ENCODE results near the gene NOTUM.
"Not testable (repeated sequence)": the region's sequence is repeated elsewhere in the genome, so short reads cannot be mapped to it uniquely, and the experiment has no call there.

Gene NOTUM

GRCh38 chr17:81920612-81921536, 40.1 kb downstream of the NOTUM start:
- Histone ChIP-seq H4K8ac (ENCODE audit: low read depth, low read length) (peak overlapping the region; percentile 19), H3K36me3 (replicated peaks in 1 of 2; ENCODE audit: control insufficient read depth in 2 of 2, insufficient read depth in 2 of 2, low read length in 2 of 2) (peaks cover 17 to 40% of the 10 kb centered on the region in 2 donors), H2BK15ac (ENCODE audit: low read length) (no peak overlapping the region), H3K23ac (ENCODE audit: low read depth, low read length, poor library complexity) (peak overlapping the region; percentile 60), H3K4me3 (ENCODE audit: low read length in 2 of 2) (no peak overlapping the region), H2AK5ac (ENCODE audit: low read depth, low read length) (no peak overlapping the region), H3K4ac (ENCODE audit: low read length) (no peak overlapping the region), H3K9me3 (replicated peaks in 1 of 2; ENCODE audit: control insufficient read depth in 2 of 2, insufficient read depth in 1 of 2, low read depth in 1 of 2, low read length in 2 of 2) (peaks cover 0 to 3% of the 10 kb centered on the region in 2 donors), H3K27me3 (ENCODE audit: control insufficient read depth in 3 of 3, insufficient read depth in 3 of 3, low read depth in 1 of 3, low read length in 3 of 3) (no peaks in the 10 kb centered on the region), H2BK12ac (ENCODE audit: low read length) (no peak overlapping the region), H2AFZ (ENCODE audit: low read length) (no peak overlapping the region), H4K91ac (ENCODE audit: low read depth, low read length, poor library complexity) (no peak overlapping the region), H3K14ac (ENCODE audit: low read length) (no peak overlapping the region), H3K9ac (ENCODE audit: low read depth, low read length, poor library complexity) (no peak overlapping the region), H3K27ac (replicated peaks; ENCODE audit: low read length) (no peak overlapping the region), H3K4me2 (ENCODE audit: insufficient read depth, low read length, poor library complexity, severe bottlenecking) (no peak overlapping the region), H3K18ac (ENCODE audit: low read length) (no peak overlapping the region), H2BK120ac (ENCODE audit: low read depth, low read length) (no peak overlapping the region), H3K79me1 (ENCODE audit: low read depth, low read length) (peaks cover 42% of the 10 kb centered on the region), H2BK5ac (ENCODE audit: low read length) (no peak overlapping the region), H3K4me1 (ENCODE audit: control insufficient read depth in 2 of 2, insufficient read depth in 1 of 2, low read depth in 1 of 2, low read length in 2 of 2) (peaks cover 17 to 25% of the 10 kb centered on the region in 2 donors)
- WGBS, 2 donors (ENCODE audit: extremely low coverage in 2 of 2, insufficient read length in 2 of 2, insufficient replicate concordance in 1 of 2), result no CpG with 5 or more reads among the region's 33 CpGs
- DNase-seq (ENCODE audit: low spot score), result no peak

GRCh38 chr17:81918832-81919545, 42.0 kb downstream of the NOTUM start:
- H3K79me1 ChIP-seq (ENCODE audit: low read depth, low read length), result peaks cover 34% of the 10 kb centered on the region
- H3K4me3 ChIP-seq (ENCODE audit: low read length in 2 of 2), result no peak overlapping the region
- no peak for DNase-seq (ENCODE audit: low spot score)
- H4K91ac ChIP-seq (ENCODE audit: low read depth, low read length, poor library complexity), result no peak overlapping the region
- H3K4ac ChIP-seq (ENCODE audit: low read length), result no peak overlapping the region
- no peak overlapping the region for H3K9ac ChIP-seq (ENCODE audit: low read depth, low read length, poor library complexity)
- no peak overlapping the region for H2BK15ac ChIP-seq (ENCODE audit: low read length)
- WGBS, 2 donors (ENCODE audit: extremely low coverage in 2 of 2, insufficient read length in 2 of 2, insufficient replicate concordance in 1 of 2), result no CpG with 5 or more reads among the region's 15 CpGs
- no peak overlapping the region for H3K23ac ChIP-seq (ENCODE audit: low read depth, low read length, poor library complexity)
- H3K9me3 ChIP-seq (replicated peaks in 1 of 2; ENCODE audit: control insufficient read depth in 2 of 2, insufficient read depth in 1 of 2, low read depth in 1 of 2, low read length in 2 of 2), result peaks cover 0 to 3% of the 10 kb centered on the region in 2 donors
- no peak overlapping the region for H3K27ac ChIP-seq (replicated peaks; ENCODE audit: low read length)
- peak overlapping the region; percentile 5 for H2AK5ac ChIP-seq (ENCODE audit: low read depth, low read length)
- no peak overlapping the region for H2BK120ac ChIP-seq (ENCODE audit: low read depth, low read length)
- H3K27me3 ChIP-seq (ENCODE audit: control insufficient read depth in 3 of 3, insufficient read depth in 3 of 3, low read depth in 1 of 3, low read length in 3 of 3), result no peaks in the 10 kb centered on the region
- no peak overlapping the region for H2BK5ac ChIP-seq (ENCODE audit: low read length)
- no peak overlapping the region for H4K8ac ChIP-seq (ENCODE audit: low read depth, low read length)
- no peak overlapping the region for H2BK12ac ChIP-seq (ENCODE audit: low read length)
- peaks cover 7 to 13% of the 10 kb centered on the region in 2 donors for H3K4me1 ChIP-seq (ENCODE audit: control insufficient read depth in 2 of 2, insufficient read depth in 1 of 2, low read depth in 1 of 2, low read length in 2 of 2)
- peaks cover 32 to 59% of the 10 kb centered on the region in 2 donors for H3K36me3 ChIP-seq (replicated peaks in 1 of 2; ENCODE audit: control insufficient read depth in 2 of 2, insufficient read depth in 2 of 2, low read length in 2 of 2)
- no peak overlapping the region for H3K14ac ChIP-seq (ENCODE audit: low read length)
- H2AFZ ChIP-seq (ENCODE audit: low read length), result no peak overlapping the region
- H3K4me2 ChIP-seq (ENCODE audit: insufficient read depth, low read length, poor library complexity, severe bottlenecking), result no peak overlapping the region
- no peak overlapping the region for H3K18ac ChIP-seq (ENCODE audit: low read length)

- not testable (repeated sequence) for H3K4me2 ChIP-seq (ENCODE audit: insufficient read depth, low read length, poor library complexity, severe bottlenecking); H3K18ac ChIP-seq (ENCODE audit: low read length); H2BK5ac ChIP-seq (ENCODE audit: low read length); H3K27ac ChIP-seq (replicated peaks; ENCODE audit: low read length); H3K9me3 ChIP-seq (replicated peaks in 1 of 2; ENCODE audit: control insufficient read depth in 2 of 2, insufficient read depth in 1 of 2, low read depth in 1 of 2, low read length in 2 of 2); H4K8ac ChIP-seq (ENCODE audit: low read depth, low read length); H2AK5ac ChIP-seq (ENCODE audit: low read depth, low read length); H3K4me1 ChIP-seq (ENCODE audit: control insufficient read depth in 2 of 2, insufficient read depth in 1 of 2, low read depth in 1 of 2, low read length in 2 of 2); H4K91ac ChIP-seq (ENCODE audit: low read depth, low read length, poor library complexity); H3K14ac ChIP-seq (ENCODE audit: low read length); DNase-seq (ENCODE audit: low spot score); H2BK120ac ChIP-seq (ENCODE audit: low read depth, low read length); H2BK15ac ChIP-seq (ENCODE audit: low read length); H3K27me3 ChIP-seq (ENCODE audit: control insufficient read depth in 3 of 3, insufficient read depth in 3 of 3, low read depth in 1 of 3, low read length in 3 of 3); H2BK12ac ChIP-seq (ENCODE audit: low read length); H3K4ac ChIP-seq (ENCODE audit: low read length)
- Histone ChIP-seq H3K36me3 (replicated peaks in 1 of 2; ENCODE audit: control insufficient read depth in 2 of 2, insufficient read depth in 2 of 2, low read length in 2 of 2) (peaks cover 39 to 65% of the 10 kb centered on the region in 2 donors), H3K79me1 (ENCODE audit: low read depth, low read length) (peaks cover 31% of the 10 kb centered on the region), H3K4me3 (ENCODE audit: low read length in 2 of 2) (peak overlapping the region in 1 of 2 donors; percentile 77), H3K23ac (ENCODE audit: low read depth, low read length, poor library complexity) (peak overlapping the region; percentile 74), H2AFZ (ENCODE audit: low read length) (peak overlapping the region; percentile 80), H3K9ac (ENCODE audit: low read depth, low read length, poor library complexity) (peak overlapping the region; percentile 39)
- WGBS, 2 donors (ENCODE audit: extremely low coverage in 2 of 2, insufficient read length in 2 of 2, insufficient replicate concordance in 1 of 2), result no CpG with 5 or more reads among the region's 9 CpGs
Observed at GRCh38 chr17:81918333-81918669, 42.7 kb downstream of the NOTUM start.
